Measurements from ENCODE around the gene C17orf67.

C17orf67 gene

DNA sequence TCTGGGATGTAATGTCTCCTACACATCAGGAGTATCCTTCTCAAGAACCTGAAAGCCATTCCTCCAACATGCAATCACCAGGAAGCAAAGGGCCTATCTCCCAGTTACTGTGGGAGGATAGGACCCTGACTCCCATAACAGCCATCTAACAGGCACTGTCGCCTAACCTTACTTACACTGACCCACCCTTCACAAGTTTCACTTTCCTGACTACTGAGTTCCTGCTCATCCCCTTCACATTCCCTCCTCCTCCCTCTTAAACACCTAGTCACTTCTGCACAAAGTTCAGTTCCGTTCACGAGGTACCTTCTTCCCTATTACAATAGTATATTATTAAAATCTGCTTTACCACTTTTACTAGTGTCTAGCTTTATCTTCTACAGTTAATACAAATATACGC lies 1.3 kb downstream of the C17orf67 start:
- Histone ChIP-seq H3K9me3 (peaks cover 7% of the 10 kb centered on the region), H3K27me3 (peaks cover 90% of the 10 kb centered on the region), H3K4me1 (no peaks in the 10 kb centered on the region; the same call in 1 of the 2 replicates), H3K36me3 (no peaks in the 10 kb centered on the region), H3K4me3 (ENCODE audit: low read depth, low read length) (no peak overlapping the region)
- no peak for TF ChIP-seq CTCF (IDR thresholded peaks at IDR 0.05; ENCODE audit: low read depth, low read length)
- no peak for DNase-seq

DNA sequence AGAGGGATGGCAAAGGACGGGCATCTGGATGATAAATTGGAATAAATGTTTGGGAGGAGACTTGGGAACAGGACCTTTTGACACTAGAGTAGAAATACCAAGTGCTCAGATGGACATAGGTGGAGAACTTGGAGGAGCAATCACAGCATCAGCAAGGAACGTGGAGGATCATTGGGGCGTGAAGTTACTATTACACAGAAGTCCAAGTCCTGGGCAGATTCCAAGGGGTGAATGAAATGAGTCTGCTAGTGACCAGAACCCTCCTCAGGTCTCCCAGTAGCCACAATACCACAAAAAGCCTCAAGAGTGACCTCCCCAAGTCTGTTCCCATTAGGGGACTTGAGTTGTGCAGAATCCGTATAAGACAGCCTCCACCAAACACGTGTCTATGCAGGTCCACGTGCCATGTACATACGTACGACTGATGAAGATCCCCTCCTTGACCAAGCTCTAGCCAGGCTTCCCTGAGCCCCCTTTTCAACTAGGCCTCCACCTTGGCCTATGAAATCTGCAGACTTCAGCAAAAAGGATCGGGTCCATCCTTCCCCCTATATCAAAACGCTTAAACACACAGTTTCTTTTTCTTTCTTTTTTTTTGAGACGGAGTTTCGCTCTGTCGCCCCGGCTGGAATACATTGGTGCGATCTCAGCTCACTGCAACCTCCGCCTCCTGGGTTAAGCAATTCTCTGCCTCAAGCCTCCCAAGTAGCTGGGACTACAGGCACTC lies 2.2 kb downstream of the C17orf67 start:
- Histone ChIP-seq H3K36me3 (no peaks in the 10 kb centered on the region), H3K4me1 (no peaks in the 10 kb centered on the region; the same call in 1 of the 2 replicates), H3K4me3 (ENCODE audit: low read depth, low read length) (no peak overlapping the region), H3K27me3 (peaks cover 91% of the 10 kb centered on the region), H3K9me3 (peaks cover 7% of the 10 kb centered on the region)
- no peak for DNase-seq
- no peak for TF ChIP-seq CTCF (IDR thresholded peaks at IDR 0.05; ENCODE audit: low read depth, low read length)

- Histone ChIP-seq H3K36me3 (no peaks in the 10 kb centered on the region), H3K27me3 (peaks cover 89% of the 10 kb centered on the region), H3K4me1 (no peaks in the 10 kb centered on the region; the same call in 1 of the 2 replicates), H3K9me3 (peaks cover 7% of the 10 kb centered on the region), H3K4me3 (ENCODE audit: low read depth, low read length) (no peak overlapping the region)
- no peak for TF ChIP-seq CTCF (IDR thresholded peaks at IDR 0.05; ENCODE audit: low read depth, low read length)
- DNase-seq: no peak
Observed at GRCh38 chr17:56830726-56831368, 2.9 kb downstream of the C17orf67 start.

GRCh38 chr17:56826611-56827414 lies 6.9 kb downstream of the C17orf67 start:
- H3K27me3 ChIP-seq: peaks cover 55% of the 10 kb centered on the region
- H3K9me3 ChIP-seq: no peaks in the 10 kb centered on the region; the same call in 1 of the 2 replicates
- no peak overlapping the region for H3K4me3 ChIP-seq (ENCODE audit: low read depth, low read length)
- TF ChIP-seq CTCF (IDR thresholded peaks at IDR 0.05; ENCODE audit: low read depth, low read length): no peak
- no peaks in the 10 kb centered on the region for H3K36me3 ChIP-seq
- DNase-seq: no peak
- no peaks in the 10 kb centered on the region for H3K4me1 ChIP-seq

- no peaks in the 10 kb centered on the region for H3K36me3 ChIP-seq
- no peak for DNase-seq
Observed at GRCh38 chr17:56824503-56824902, 9.2 kb downstream of the C17orf67 start.

More at GRCh38 chr17:56824503-56824902, 9.2 kb downstream of the C17orf67 start:
- H3K4me3 ChIP-seq (ENCODE audit: low read depth, low read length): no peak overlapping the region
- H3K27me3 ChIP-seq: peaks cover 37% of the 10 kb centered on the region
- H3K4me1 ChIP-seq: no peaks in the 10 kb centered on the region
- no peak for TF ChIP-seq CTCF (IDR thresholded peaks at IDR 0.05; ENCODE audit: low read depth, low read length)
- no peaks in the 10 kb centered on the region for H3K9me3 ChIP-seq
